ENCODE results near the gene ABHD11.
"Not testable (repeated sequence)": the region's sequence is repeated elsewhere in the genome, so short reads cannot be mapped to it uniquely, and the experiment has no call there.

GRCh38 chr7:73787786-73788048, 49.1 kb upstream of the ABHD11 start:
- TF ChIP-seq, protein P1, sequence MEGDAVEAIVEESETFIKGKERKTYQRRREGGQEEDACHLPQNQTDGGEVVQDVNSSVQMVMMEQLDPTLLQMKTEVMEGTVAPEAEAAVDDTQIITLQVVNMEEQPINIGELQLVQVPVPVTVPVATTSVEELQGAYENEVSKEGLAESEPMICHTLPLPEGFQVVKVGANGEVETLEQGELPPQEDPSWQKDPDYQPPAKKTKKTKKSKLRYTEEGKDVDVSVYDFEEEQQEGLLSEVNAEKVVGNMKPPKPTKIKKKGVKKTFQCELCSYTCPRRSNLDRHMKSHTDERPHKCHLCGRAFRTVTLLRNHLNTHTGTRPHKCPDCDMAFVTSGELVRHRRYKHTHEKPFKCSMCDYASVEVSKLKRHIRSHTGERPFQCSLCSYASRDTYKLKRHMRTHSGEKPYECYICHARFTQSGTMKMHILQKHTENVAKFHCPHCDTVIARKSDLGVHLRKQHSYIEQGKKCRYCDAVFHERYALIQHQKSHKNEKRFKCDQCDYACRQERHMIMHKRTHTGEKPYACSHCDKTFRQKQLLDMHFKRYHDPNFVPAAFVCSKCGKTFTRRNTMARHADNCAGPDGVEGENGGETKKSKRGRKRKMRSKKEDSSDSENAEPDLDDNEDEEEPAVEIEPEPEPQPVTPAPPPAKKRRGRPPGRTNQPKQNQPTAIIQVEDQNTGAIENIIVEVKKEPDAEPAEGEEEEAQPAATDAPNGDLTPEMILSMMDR (IDR thresholded peaks at IDR 0.05) = not testable (repeated sequence)
- TF ChIP-seq POLR2AphosphoS5, POLR2A (IDR thresholded peaks at IDR 0.05): not testable (repeated sequence)
